ENCODE measurements around the gene ERP27. TPM values are rescaled to one million over a fixed set of nuclear protein-coding genes. Genes with fewer than 3 reads are reported as not detected.

Gene ERP27
- total and polyA plus RNA-seq, 8 donors, result 1.1 to 12.3 (median 1.3) TPM; not detected in 1

GRCh38 chr12:14960548-14961465 is 22.5 kb upstream of the ERP27 start:
- no peak for TF ChIP-seq CTCF (IDR thresholded peaks at IDR 0.05)
- no peak for TF ChIP-seq POLR2A (IDR thresholded peaks at IDR 0.05)
- TF ChIP-seq EP300 (IDR thresholded peaks at IDR 0.05), result no peak
- TF ChIP-seq POLR2AphosphoS5 (IDR thresholded peaks at IDR 0.05), result no peak
- peak overlapping the region; percentile 31 to 85 (median 71) for H3K27ac ChIP-seq
- H3K4me3 ChIP-seq, result peak overlapping the region; percentile 18 to 45 (median 38)
- H3K4me1 ChIP-seq, result peaks cover 0 to 26% (median 8%) of the 10 kb centered on the region in 4 donors
- no peaks in the 10 kb centered on the region for H3K27me3 ChIP-seq
- no peak for DNase-seq
- no peaks in the 10 kb centered on the region for H3K9me3 ChIP-seq
- intact Hi-C loops (cut with DNase I; ENCODE audit: low total_unique reads), result no loop called here
- H3K36me3 ChIP-seq, result no peaks in the 10 kb centered on the region
- WGBS, 5 donors, result 26 to 45% (median 43%) methylated on average over 13 of the region's 13 CpGs

GRCh38 chr12:14959916-14960496 is 21.7 kb upstream of the ERP27 start:
- H3K27ac ChIP-seq, result peak overlapping the region; percentile 8 to 85 (median 71)
- no peaks in the 10 kb centered on the region for H3K27me3 ChIP-seq
- DNase-seq, result no peak
- intact Hi-C loops (cut with DNase I; ENCODE audit: low total_unique reads), result no loop called here
- H3K36me3 ChIP-seq, result no peaks in the 10 kb centered on the region
- TF ChIP-seq POLR2A (IDR thresholded peaks at IDR 0.05) (no peak), POLR2AphosphoS5 (IDR thresholded peaks at IDR 0.05) (no peak), CTCF (IDR thresholded peaks at IDR 0.05) (no peak), EP300 (IDR thresholded peaks at IDR 0.05) (no peak)
- no peaks in the 10 kb centered on the region for H3K9me3 ChIP-seq
- H3K4me1 ChIP-seq, result peaks cover 0 to 26% (median 8%) of the 10 kb centered on the region in 4 donors
- WGBS, 5 donors, result 53 to 85% (median 78%) methylated on average over 4 of the region's 4 CpGs
- peak overlapping the region; percentile 18 to 45 (median 38) for H3K4me3 ChIP-seq

GRCh38 chr12:14959463-14959862 is 21.1 kb upstream of the ERP27 start:
- TF ChIP-seq CTCF (IDR thresholded peaks at IDR 0.05) (no peak), POLR2AphosphoS5 (IDR thresholded peaks at IDR 0.05) (no peak), EP300 (IDR thresholded peaks at IDR 0.05) (no peak), POLR2A (IDR thresholded peaks at IDR 0.05) (no peak)
- H3K27ac ChIP-seq, result peak overlapping the region in 4 of 5 donors; percentile 69 to 85 (median 76)
- H3K4me1 ChIP-seq, result peaks cover 0 to 31% (median 8%) of the 10 kb centered on the region in 4 donors
- H3K9me3 ChIP-seq, result no peaks in the 10 kb centered on the region
- intact Hi-C loops (cut with DNase I; ENCODE audit: low total_unique reads), result no loop called here
- WGBS, 5 donors, result 54 to 69% (median 64%) methylated on average over 3 of the region's 3 CpGs
- no peaks in the 10 kb centered on the region for H3K36me3 ChIP-seq
- H3K4me3 ChIP-seq, result peak overlapping the region; percentile 18 to 45 (median 38)
- DNase-seq, result no peak
- no peaks in the 10 kb centered on the region for H3K27me3 ChIP-seq

- H3K27me3 ChIP-seq, result no peaks in the 10 kb centered on the region
- intact Hi-C loops (cut with DNase I; ENCODE audit: low total_unique reads), result no loop called here
Measured at GRCh38 chr12:14959126-14959440, 20.7 kb upstream of the ERP27 start.

More at GRCh38 chr12:14959126-14959440, 20.7 kb upstream of the ERP27 start:
- no peak for DNase-seq
- H3K4me1 ChIP-seq, result peaks cover 0 to 35% (median 8%) of the 10 kb centered on the region in 4 donors
- peak overlapping the region in 3 of 4 donors; percentile 27 to 45 (median 35) for H3K4me3 ChIP-seq
- H3K9me3 ChIP-seq, result no peaks in the 10 kb centered on the region
- peak overlapping the region; percentile 66 to 85 (median 71) for H3K27ac ChIP-seq
- TF ChIP-seq EP300 (IDR thresholded peaks at IDR 0.05) (no peak), POLR2A (IDR thresholded peaks at IDR 0.05) (no peak), CTCF (IDR thresholded peaks at IDR 0.05) (no peak), POLR2AphosphoS5 (IDR thresholded peaks at IDR 0.05) (no peak)
- no peaks in the 10 kb centered on the region for H3K36me3 ChIP-seq
- 77 to 84% (median 80%) methylated on average over 10 of the region's 10 CpGs for WGBS, 5 donors

Data from stomach (tissue), 9 donors.